Measurements from ENCODE around the gene GGA2.
"Not testable (repeated sequence)": the region's sequence is repeated elsewhere in the genome, so short reads cannot be mapped to it uniquely, and the experiment has no call there.

The GGA2 gene

GRCh38 chr16:23510164-23510914 is at the start of gene GGA2:
TSS of gene GGA2 (minus strand) at chr16:23510494. CDS start at chr16:23510411, 83 bp downstream.
- FAIRE-seq, result no peak

- no peak for FAIRE-seq
These were observed 47.7 kb upstream of the GGA2 start for GRCh38 chr16:23557779-23558702.

DNA sequence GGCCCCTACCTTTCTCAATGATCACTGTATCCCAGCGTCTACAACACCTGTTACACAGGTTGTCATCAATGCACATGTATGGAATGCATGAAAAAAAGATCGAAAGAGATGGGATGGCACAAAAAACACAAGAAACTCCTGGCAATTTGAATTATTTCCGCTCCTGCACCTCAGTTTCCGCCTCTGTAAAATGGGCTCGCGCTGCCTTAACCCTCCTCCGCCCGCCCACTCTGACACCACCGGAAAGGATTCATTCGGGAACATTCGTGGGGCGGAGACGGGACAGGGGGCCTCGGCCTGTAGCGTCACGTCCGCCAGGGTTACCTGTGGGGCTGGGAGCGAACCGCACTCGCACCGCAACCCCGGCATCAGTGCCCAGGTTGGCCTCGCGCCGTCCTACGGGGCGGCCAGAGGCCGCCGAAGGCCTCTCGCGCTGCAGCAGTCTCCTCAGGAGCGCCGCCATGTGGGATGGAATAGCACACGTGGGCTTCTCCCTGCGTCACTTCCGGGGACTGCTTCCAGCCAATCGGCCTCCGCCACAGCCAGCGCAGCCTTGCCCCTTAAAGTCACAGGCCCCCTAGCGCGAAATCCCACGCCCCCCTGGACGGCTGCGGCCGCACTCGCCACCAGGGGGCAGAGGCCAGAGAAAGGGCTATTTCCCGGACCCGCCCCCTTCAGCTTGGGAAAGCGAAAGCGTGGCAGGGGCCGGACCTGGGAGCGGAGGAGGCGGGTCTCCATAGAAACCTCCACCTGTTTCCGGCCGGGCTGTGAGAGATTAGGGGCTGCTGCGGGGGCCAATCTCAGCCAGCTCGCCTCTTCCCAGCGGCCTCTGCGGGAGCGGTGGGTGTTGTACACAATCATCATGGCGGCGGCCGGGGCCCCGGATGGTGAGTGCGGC is 46.8 kb upstream of the GGA2 start, which contains the start of the genes EARS2 and UBFD1:
Gene EARS2 (minus strand): TSS at position 470 of the 898 bp plus-strand sequence. CDS start 7 bp downstream, at position 463.
Gene UBFD1 (plus strand): TSS at position 847 of the 898 bp plus-strand sequence. CDS start 16 bp downstream, at position 863.
- peak; percentile 78 for FAIRE-seq

DNA sequence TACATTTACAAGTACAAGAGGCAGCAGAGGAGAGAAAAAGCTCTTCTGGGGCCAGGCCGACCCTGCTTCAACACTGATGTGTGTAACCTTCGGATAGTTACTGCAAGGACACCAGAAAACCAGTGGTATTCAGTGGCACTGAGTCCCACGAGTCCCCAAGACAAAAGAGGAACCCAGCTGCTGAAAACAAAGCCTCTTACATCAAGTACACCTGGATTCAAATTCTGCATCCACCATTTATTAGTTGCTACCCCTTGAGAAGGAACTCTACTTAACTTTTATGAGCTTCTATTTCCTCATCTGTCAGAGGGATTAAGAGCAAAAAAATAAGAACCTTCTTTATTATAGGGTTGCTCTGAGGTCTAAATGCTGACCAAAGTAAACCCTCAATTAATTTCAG is 44.2 kb upstream of the GGA2 start:
- FAIRE-seq, result no peak

DNA sequence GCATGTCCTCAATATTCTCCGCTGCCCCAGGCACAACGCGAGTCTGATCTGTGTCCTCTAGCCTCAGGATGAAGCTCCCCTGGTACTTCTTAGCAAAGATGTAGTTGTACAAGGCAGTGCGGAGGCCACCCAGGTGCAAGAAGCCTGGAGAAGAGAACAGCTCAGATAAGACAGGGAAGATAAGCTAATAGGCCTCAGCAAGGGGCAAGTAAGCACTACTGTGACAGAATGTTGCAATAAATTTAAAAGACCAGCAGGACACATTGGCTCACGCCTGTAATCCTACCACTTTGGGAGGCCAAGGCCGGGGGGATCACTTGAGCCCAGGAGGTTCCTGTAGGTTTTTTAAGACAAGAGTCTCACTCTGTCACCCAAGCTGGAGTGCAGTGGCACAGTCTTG is 41.9 kb upstream of the GGA2 start:
- no peak for FAIRE-seq

DNA sequence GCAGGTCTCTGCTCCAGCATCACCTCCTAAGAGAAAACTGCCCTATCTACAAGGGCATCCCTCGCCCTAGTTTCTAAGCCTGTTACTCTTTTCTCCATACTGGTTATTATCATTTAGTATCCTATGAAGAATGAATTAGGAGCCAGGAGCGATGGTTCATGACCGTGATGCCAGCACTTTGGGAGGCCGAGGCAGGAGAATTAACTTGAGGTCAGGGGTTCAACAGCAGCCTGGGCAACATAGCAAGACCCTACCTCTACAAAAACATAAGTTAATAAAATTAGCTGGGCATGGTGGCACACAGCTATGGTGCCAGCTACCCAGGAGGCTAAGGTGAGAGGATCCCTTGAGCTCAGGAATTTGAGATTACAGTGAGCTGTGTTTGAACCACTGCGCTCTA is 39.6 kb upstream of the GGA2 start:
- no peak for FAIRE-seq

DNA sequence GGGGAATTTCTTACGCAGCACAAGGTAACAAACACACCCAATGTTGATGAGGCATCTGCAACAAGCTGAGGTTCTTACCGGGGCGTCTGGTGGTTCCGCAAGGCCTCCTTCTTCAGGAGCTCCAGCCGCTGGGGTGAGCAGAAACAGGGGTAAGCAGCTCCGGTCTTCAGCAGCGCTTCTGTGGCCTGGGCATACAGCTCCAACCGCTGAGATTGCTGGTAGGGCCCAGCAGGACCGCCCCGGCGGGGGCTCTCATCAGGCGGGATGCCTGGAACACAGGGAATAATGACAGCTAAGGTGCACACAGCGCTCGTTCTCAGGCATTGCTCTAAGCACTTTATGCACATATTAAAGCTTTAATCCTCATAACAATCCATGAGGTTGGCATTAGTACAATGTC is 34.1 kb upstream of the GGA2 start:
- FAIRE-seq, result no peak

- FAIRE-seq, result not testable (repeated sequence)
These were observed 30.5 kb upstream of the GGA2 start for GRCh38 chr16:23540817-23541178.

DNA sequence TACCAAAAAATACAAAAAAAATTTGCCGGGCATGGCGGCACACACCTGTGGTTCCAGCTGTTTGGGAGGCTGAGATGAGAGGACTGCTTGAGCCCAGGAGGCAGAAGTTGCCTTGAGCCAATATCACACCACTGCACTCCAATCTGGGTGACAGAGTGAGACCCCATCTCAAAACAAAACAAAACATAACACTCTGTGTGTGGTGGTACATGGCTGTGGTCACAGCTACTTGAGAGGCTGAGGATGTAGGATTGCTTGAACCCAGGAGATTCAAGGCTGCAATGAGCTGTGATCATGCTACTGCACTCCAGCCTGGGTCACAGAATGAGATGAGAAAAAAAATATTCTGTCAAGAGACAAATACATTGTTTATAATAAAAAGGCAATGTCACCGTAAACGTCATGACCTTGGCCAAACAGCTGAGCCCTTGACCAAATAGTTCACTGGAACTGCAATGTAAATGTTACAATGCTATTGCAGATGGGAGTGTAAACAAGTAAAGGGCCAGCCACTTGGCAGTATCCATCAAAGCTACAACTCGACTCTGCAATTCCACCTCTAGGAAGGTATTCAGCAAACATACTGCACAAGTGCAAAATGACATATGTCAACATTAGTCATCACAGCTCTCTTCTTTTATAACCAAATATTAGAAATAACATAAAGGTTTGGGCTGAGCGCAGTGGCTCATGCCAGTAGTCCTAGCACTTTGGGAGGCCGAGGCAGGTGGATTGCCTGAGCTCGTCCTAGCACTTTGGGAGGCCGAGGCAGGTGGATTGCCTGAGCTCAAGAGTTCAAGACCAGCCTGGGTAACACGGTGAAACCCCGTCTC is 29.9 kb upstream of the GGA2 start:
- no peak for FAIRE-seq

- FAIRE-seq, result no peak
These were observed 28.6 kb upstream of the GGA2 start for GRCh38 chr16:23538919-23539278.

DNA sequence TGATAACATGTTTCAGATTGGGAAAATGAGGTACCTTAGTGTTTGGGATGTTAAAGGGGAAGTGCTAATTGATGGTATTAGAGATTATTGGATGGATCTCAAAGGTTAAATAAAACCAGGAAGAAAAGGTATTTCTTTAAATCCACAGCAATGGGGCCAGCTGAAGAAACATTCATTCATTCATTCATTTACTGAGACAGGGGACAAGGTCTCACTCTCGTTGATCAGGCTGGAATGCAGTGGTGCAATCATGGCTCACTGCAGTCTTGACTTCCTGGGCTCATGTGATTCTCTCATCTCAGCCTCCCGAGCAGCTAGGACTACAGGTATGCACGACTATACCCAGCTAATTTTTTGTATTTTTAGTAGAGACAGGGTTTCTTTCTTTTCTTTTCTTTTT is 27.1 kb upstream of the GGA2 start:
- no peak for FAIRE-seq

DNA sequence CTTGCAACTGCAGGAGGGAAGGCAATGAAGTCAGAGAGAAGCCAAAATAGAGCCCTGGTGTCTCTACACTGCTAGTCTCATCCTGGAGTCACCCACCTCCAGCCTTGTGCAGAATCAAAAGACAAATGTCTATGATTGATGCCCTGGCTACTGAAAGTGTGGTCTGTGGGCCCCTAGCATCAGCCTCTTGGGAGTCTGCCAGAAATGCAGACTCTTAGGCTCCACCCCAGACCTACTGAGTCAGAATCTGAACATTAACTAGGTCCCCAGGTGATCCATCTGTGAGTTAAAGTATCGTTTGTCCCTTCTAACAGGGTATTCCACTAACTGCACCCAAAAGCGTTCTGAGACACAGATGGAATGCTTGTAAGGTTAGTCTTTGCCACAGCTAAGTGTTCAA is 25.6 kb upstream of the GGA2 start:
- FAIRE-seq, result no peak

DNA sequence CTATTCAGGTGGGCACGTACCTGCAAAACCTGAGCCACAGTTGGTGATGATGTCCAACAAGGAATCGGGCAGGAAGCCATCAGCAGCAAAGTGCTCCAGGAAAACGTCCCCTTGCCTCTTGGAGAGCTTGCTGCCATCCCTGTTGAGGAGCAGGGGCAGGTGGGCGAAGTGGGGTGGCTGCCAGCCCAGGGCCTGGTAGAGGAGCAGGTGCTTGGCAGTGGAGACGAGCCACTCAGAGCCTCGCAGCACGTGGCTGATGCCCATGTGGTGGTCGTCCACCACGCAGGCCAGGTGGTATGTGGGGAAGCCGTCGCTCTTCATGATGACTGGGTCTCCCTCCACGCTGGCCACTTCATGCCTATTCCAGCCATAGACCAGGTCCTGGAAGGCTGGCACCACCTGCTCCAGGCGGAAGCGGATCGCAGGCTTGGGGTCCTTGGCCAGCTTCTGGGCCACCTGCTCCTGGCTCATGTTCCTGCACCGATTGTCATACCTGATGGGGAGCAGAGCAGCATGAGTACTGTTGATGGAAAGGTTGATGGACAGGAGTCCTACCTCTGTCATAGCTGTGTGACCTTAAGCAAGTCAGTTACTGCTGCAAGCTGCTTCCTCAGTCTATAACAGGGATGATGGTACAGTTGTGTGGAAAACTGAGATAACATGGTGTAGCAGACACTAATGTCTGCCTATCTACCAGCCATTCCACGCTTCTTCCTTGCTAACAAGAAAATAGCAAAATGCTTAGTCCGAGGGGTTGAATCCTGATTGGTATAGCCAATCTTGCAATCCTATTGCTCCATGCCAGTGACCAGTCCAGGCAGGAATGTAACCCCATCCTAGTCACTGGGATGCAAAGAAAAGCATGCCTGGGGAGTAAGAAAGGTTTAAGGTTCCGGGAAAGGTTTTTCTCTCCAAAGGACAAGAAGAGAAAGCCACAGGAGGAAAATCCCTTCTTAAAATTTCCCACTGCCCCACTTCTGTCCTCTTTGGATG is 24.9 kb upstream of the GGA2 start:
- no peak for FAIRE-seq

- no peak for FAIRE-seq
These were observed 22.2 kb upstream of the GGA2 start for GRCh38 chr16:23532448-23532847.

DNA sequence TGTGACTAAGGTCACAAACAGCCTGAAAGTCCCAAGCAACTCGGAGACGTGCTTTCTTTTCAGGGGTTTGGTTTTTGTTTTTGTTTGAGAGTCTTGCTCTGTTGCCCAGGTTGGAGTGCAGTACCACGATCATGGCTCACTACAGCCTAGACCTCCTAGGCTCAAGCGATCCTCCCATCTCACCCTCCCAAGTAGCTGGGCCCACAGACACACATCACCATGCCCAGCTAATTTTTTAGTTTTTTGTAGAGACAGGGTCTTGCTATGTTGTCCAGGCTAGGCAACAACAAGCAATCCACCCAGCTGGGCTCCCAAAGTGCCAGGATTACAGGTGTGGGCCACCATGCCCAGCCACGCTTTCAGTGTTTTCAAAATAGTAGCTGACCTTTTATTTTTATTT is 19.8 kb upstream of the GGA2 start:
- no peak for FAIRE-seq

DNA sequence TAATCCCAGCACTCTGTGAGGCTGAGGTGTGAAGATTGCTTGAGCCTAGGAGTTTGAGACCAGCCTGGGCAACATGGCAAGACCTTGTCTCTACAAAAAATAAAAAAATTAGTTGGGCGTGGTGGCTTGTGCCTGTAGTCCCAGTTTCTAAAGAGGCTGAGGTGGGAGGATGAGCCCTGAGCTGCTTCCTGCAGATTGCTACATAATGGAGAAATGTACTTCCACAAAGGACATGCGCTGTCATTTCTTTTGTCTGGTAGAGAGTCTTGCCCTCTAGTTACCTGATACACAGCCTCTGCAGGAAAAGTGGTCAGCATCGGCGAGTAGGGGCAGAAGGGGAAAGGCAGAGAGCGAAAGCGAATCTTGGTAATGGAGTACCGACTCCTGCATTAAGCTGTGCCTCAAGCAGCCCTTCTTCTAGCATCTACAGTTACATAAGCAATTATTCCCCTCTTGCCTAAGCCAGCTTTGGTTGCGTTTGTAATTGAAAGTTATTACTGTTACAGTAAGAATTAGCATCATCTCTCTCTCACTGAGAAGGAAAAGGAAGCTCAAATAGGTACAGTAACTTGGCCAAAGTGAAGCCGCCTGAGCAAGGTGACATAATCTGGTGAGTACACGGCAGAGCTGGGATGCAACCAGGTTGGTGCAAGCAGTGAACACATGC is 18.5 kb upstream of the GGA2 start:
- FAIRE-seq, result no peak

DNA sequence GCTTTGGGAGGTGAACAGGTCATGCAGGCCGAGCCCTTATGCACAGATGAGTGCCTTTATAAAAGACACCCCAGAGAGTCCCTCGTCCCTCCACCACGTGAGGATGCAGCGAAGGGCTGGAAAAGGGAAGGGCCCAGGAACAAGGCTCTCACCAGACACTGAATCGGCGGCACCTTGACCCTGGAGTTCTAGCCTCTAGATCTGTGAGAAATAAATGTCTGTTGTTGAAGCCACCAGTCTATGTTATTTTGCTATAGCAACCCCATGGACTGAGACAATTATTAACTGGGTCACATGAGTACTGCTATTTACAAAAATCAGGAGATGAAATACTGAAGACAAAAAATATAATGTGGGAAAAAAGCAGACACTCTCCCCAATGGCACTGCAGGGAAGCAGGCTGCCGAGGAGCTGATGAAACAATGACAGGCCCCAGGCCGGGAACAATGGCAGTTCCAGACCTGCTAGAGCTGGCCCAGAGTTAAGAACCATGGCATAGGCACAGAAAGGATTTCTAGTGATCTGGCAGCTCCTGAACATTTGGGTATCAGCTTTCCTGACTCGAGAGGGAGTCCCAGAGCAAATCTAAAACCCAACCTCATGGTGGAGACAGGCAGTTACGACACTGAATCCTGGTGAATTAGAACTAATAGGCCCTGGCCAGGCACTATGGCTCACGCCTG is 17.8 kb upstream of the GGA2 start:
- FAIRE-seq, result no peak

GRCh38 chr16:23524886-23525285 is 14.6 kb upstream of the GGA2 start:
- FAIRE-seq, result no peak

DNA sequence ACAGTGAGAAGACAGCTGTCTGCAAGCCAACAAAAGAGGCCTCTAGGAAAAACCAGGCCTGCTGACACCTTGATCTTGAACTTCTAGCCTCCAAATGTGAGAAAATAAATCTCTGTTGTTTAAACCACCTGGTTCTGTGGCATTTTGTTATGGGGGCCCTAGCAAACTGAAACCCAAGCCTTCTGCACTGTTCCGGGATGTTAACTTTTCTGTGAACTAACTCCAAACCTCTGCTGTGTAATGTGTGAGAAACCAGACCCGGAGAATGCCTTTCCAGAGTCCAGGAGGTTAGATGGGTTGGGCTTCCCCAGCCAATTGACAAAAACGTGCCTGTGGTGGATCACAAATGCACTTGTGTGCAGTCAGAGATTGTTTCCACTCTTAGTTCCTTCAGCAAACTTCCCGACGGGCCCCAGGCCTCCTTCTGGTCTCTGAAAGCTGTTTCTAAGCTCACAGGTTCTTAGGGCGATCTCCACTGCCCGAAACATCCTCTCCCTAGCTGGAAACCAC is 13.6 kb upstream of the GGA2 start:
- no peak for FAIRE-seq

Measured in A204.1 (cell line).